Thyroid gland (tissue), 4 donors: ENCODE results near the gene DRD2. TPM values are rescaled to one million over a fixed set of nuclear protein-coding genes. Genes with fewer than 3 reads are reported as not detected.

Source experiments
- DNase-seq, 2 donors: peaks; one replicate each; pipeline ENCODE4 v3.0.0-alpha.2; 2019
- H3K27ac ChIP-seq, 3 donors: fragments of 200-600 bp; sonication (generic); 1 replicate in 2 of 3; 2 replicates in 1 of 3; pipeline ENCODE4 v1.5.1; 2016 to 2019; ENCODE audit warnings: mild to moderate bottlenecking in 1 of 3, moderate library complexity in 1 of 3
- H3K27me3 ChIP-seq: fragments of 200-600 bp; sonication (generic); one replicate; pipeline ENCODE4 v1.5.1; 2019
- H3K36me3 ChIP-seq, 2 donors: fragments of 200-600 bp; sonication (generic); one replicate each; pipeline ENCODE4 v1.5.1; 2016 to 2019
- H3K4me1 ChIP-seq, 2 donors: fragments of 200-600 bp; sonication (generic); one replicate each; pipeline ENCODE4 v1.5.1; 2017 to 2019
- H3K4me3 ChIP-seq, 3 donors: fragments of 200-600 bp; sonication (generic); replicated peaks in 1 of 3; 1 replicate in 2 of 3; 2 replicates in 1 of 3; pipeline ENCODE4 v1.5.1; 2016; ENCODE audit warnings: mild to moderate bottlenecking in 1 of 3
- H3K9me3 ChIP-seq: fragments of 200-600 bp; sonication (generic); one replicate; pipeline ENCODE4 v1.5.1; 2017
- POLR2A ChIP-seq, 2 donors: fragments of 450-650 bp; IDR thresholded peaks; one replicate each; pipeline ENCODE4 v1.6.1; 2017; ENCODE audit warnings: antibody characterized with exemption in 2 of 2, mild to moderate bottlenecking in 2 of 2, moderate library complexity in 1 of 2
- WGBS, 2 donors: methylation state at CpG; one replicate each; pipeline ENCODE4 v1.1.5; 2017; 5-methylcytosine and 5-hydroxymethylcytosine counted together
- intact Hi-C: fragments of 100-400 bp; cut with DNase I; formaldehyde crosslinking; loops from one replicate; pipeline ENCODE4 v1.15.1; 2023
- total RNA-seq, 4 donors: library from RNA; depleted of rRNA; stranded (reverse); fragments of >200 nt; gene quantifications; one replicate each; pipeline ENCODE4 v1.2.3, GENCODE V29; 2016
- TF ChIP-seq, protein P1 (sequence below), 6 experiments: fragments of 200-600 bp in 3 of 6; fragments of 450-650 bp in 3 of 6; sonication (generic) in 3 of 6; IDR thresholded peaks; one replicate each; pipeline ENCODE4 v1.5.1; 2016 to 2019; ENCODE audit warnings: antibody characterized with exemption in 6 of 6, mild to moderate bottlenecking in 2 of 6, inconsistent platforms in 1 of 6, moderate library complexity in 1 of 6

Gene DRD2
- total RNA-seq, 4 donors from 2014 or later: 0.20 TPM; not detected in 3

GRCh38 chr11:113407163-113407562 is 68.0 kb downstream of the DRD2 start:
- WGBS, 2 donors: 88 to 96% methylated on average over 3 of the region's 3 CpGs
- no peaks in the 10 kb centered on the region for H3K36me3 ChIP-seq
- TF ChIP-seq, protein P1, sequence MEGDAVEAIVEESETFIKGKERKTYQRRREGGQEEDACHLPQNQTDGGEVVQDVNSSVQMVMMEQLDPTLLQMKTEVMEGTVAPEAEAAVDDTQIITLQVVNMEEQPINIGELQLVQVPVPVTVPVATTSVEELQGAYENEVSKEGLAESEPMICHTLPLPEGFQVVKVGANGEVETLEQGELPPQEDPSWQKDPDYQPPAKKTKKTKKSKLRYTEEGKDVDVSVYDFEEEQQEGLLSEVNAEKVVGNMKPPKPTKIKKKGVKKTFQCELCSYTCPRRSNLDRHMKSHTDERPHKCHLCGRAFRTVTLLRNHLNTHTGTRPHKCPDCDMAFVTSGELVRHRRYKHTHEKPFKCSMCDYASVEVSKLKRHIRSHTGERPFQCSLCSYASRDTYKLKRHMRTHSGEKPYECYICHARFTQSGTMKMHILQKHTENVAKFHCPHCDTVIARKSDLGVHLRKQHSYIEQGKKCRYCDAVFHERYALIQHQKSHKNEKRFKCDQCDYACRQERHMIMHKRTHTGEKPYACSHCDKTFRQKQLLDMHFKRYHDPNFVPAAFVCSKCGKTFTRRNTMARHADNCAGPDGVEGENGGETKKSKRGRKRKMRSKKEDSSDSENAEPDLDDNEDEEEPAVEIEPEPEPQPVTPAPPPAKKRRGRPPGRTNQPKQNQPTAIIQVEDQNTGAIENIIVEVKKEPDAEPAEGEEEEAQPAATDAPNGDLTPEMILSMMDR (IDR thresholded peaks at IDR 0.05): no peak
- no peak for TF ChIP-seq POLR2A (IDR thresholded peaks at IDR 0.05)
- H3K4me3 ChIP-seq: no peak overlapping the region
- H3K9me3 ChIP-seq: no peaks in the 10 kb centered on the region
- H3K27me3 ChIP-seq: no peaks in the 10 kb centered on the region
- no peaks in the 10 kb centered on the region for H3K4me1 ChIP-seq
- no peak for DNase-seq
- no peak overlapping the region for H3K27ac ChIP-seq
- intact Hi-C loops: no loop called here

GRCh38 chr11:113405724-113406478 is 69.3 kb downstream of the DRD2 start:
- peaks cover 0 to 3% of the 10 kb centered on the region in 2 donors for H3K4me1 ChIP-seq
- H3K9me3 ChIP-seq: no peaks in the 10 kb centered on the region
- no peaks in the 10 kb centered on the region for H3K27me3 ChIP-seq
- 89 to 94% methylated on average over 6 of the region's 7 CpGs for WGBS, 2 donors
- H3K27ac ChIP-seq: no peak overlapping the region
- no peaks in the 10 kb centered on the region for H3K36me3 ChIP-seq
- no peak overlapping the region for H3K4me3 ChIP-seq
- intact Hi-C loops: no loop called here
- TF ChIP-seq POLR2A (IDR thresholded peaks at IDR 0.05): no peak
- TF ChIP-seq, protein P1 (IDR thresholded peaks at IDR 0.05): no peak
- DNase-seq: no peak

- H3K4me3 ChIP-seq: no peak overlapping the region
- no peak for DNase-seq
- H3K9me3 ChIP-seq: no peaks in the 10 kb centered on the region
- no peak overlapping the region for H3K27ac ChIP-seq
- H3K27me3 ChIP-seq: no peaks in the 10 kb centered on the region
- intact Hi-C loops: no loop called here
- H3K36me3 ChIP-seq: no peaks in the 10 kb centered on the region
- WGBS, 2 donors: 87 to 93% methylated on average over 7 of the region's 7 CpGs
- TF ChIP-seq, protein P1 (IDR thresholded peaks at IDR 0.05): no peak
- TF ChIP-seq POLR2A (IDR thresholded peaks at IDR 0.05): no peak
- H3K4me1 ChIP-seq: peaks cover under 1 to 3% of the 10 kb centered on the region in 2 donors
These were observed 70.3 kb downstream of the DRD2 start for GRCh38 chr11:113404859-113405430.

DNA sequence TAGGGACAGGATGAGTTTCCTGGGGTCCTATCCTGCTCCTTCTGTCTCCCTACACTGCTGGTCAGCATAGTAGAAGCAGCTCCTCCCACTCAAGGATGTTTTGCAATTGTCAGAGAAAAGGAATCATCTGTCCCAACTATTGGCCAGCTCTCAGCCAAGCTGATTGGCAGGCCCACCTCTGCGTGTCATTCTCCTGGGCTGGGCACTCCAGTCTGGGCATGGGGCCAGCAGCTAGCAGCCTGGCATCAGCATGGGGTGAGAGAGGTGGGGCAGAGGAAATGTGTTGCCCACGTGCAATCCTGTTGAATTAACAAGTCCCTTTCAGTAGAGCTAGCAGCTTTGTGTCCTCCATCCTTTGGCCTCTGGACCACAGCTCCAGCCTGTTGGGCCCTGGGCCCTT is 73.5 kb downstream of the DRD2 start:
- intact Hi-C loops: no loop called here
- peaks cover 8 to 12% of the 10 kb centered on the region in 2 donors for H3K4me1 ChIP-seq
- TF ChIP-seq, protein P1 (IDR thresholded peaks at IDR 0.05): no peak
- no peak for TF ChIP-seq POLR2A (IDR thresholded peaks at IDR 0.05)
- WGBS, 2 donors: 0 to 17% methylated on average over 1 to 2 of the region's 2 CpGs
- H3K4me3 ChIP-seq: no peak overlapping the region
- no peaks in the 10 kb centered on the region for H3K27me3 ChIP-seq
- H3K9me3 ChIP-seq: no peaks in the 10 kb centered on the region
- H3K36me3 ChIP-seq: no peaks in the 10 kb centered on the region
- DNase-seq: peak; percentile 97 to 98
- no peak overlapping the region for H3K27ac ChIP-seq

GRCh38 chr11:113400631-113401230 is 74.5 kb downstream of the DRD2 start:
- TF ChIP-seq, protein P1 (IDR thresholded peaks at IDR 0.05): no peak
- TF ChIP-seq POLR2A (IDR thresholded peaks at IDR 0.05): no peak
- DNase-seq: no peak
- intact Hi-C loops: no loop called here
- H3K4me3 ChIP-seq: no peak overlapping the region
- WGBS, 2 donors: 64 to 89% methylated on average over 5 of the region's 5 CpGs
- no peak overlapping the region for H3K27ac ChIP-seq
- H3K27me3 ChIP-seq: no peaks in the 10 kb centered on the region
- no peaks in the 10 kb centered on the region for H3K36me3 ChIP-seq
- H3K9me3 ChIP-seq: no peaks in the 10 kb centered on the region
- H3K4me1 ChIP-seq: peaks cover 8 to 12% of the 10 kb centered on the region in 2 donors
